Hepatic stellate cell (primary cell): Measurements from ENCODE around the gene CNNM2.
A peak's percentile ranks its signal among the peaks of the same experiment; 100 is the strongest.
"Not testable (repeated sequence)": the region's sequence is repeated elsewhere in the genome, so short reads cannot be mapped to it uniquely, and the experiment has no call there.

Experiments used
- DNase-seq: peaks from one replicate; pipeline ENCODE4 v3.0.0; 2011; ENCODE audit warnings: low spot score

The CNNM2 gene

DNA sequence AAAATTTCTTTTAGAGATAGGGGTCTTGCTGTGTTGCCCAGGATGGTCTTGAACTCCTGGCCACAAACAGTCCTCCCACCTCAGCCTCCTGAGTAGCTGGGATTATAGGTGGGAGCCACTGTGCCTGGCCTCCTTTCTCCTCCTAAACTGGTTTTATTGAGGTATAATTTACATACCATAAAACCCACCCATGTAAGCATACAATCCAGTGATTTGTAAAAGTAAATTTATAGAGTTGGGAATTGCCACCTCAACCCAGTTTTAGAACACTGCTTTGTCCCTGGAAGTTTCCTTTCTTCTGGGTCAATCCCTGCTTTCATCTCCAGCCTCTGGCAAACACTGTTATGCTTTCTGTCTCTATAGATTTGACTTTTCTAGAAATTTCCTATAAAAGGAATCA is 49.0 kb downstream of the CNNM2 start:
- no peak for DNase-seq

DNA sequence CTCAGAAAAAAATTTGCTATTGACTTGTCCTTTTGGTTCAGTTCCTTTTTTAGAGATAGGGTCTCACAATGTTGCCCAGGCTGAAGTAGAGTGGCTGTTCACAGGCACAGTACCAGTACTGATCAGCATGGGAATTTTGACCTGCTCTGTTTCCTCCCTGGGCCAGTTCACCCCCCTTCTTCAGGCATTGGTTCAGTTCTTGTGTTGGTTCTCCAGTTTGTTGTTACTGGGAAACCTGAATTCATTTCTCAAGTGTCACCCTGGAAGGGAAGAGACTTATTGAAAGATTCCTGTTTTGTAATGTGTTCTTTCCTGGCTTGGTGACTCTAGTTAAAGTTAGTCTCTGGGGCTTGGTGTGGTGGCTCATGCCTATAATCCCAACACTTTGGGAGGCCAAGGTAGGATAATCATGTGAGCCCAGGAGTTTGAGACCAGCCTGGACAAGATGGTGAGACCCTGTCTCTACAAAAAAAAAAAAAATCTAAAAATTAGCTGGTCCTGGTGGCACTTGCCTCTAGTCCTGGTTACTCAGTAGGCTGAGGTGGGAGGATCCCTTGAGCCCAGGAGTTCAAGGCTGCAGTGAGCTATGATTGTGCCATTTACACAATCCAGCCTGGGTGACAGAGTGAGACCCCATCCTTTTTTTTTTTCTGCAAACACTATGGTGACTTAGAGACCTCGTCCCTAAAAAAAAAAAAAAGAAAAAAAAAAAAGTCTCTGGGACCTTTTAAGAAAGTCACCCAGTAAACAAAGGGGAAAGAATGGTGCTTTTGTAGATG is 52.7 kb downstream of the CNNM2 start:
- DNase-seq = peak; percentile 26

DNA sequence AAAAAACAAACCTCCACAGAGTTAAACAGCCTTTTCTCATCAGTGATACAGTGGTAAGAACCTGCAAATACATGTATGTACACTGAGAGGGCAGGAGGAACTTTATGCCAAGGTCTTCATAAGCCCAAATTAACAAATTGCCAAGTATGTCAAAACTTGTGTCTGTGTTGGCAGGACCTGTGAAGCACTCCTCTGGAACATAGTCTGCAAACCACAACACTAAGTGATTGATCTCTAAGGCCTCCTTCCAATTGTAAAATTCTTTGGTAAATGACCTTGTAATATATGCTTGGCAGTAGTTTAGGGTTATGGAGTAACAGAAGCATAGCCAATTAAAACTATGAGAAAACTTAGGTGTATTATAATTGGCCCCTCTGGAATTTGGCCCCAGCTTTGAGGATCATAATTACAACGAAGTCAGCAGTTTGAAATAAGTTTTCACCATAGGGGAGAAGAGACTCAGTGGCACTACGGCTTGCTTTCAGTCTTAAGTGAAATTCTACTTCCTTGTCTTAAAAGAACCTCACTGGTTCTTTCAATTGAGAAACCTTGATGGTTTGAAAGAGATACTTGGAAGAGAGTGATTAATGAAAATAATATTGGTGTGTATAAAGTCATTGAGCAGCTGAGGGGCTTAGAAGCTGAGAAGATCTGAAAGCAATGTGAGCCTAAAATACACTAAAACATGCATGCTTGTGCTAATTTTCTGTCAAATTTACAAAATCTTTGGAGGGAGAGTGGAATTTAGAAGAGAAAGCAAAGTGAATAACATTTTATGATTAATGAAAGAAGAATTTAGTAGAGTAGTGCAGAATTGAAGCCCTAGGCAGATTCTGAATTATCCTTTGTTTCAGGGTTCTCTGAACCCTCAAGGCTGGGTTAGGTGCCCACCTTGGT is 57.6 kb downstream of the CNNM2 start:
- DNase-seq = no peak

GRCh38 chr10:102976380-102976726 is 58.3 kb downstream of the CNNM2 start:
- not testable (repeated sequence) for DNase-seq

DNA sequence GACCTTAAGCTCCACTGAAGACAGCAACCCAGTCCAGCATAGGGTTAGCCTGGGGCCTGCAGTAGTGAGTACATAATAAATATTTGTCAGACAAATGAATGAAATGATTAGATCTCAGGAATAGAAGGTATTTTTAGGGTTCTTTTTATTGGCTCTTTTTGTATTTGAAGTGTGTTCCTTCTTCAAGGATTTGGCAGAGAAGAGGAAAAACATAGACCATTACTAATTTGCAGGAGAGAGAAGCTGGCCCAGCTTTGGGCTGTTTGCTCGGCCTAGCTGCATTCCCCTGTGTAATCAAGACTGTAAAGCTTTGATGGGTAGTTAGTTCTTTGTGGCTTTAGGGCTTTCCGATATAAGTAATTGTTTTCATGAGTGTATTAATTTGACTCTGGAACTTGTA is 64.2 kb downstream of the CNNM2 start:
- DNase-seq = no peak

GRCh38 chr10:102984086-102984485 is 66.0 kb downstream of the CNNM2 start:
- no peak for DNase-seq

GRCh38 chr10:102985811-102986210 is 67.7 kb downstream of the CNNM2 start:
- no peak for DNase-seq

DNA sequence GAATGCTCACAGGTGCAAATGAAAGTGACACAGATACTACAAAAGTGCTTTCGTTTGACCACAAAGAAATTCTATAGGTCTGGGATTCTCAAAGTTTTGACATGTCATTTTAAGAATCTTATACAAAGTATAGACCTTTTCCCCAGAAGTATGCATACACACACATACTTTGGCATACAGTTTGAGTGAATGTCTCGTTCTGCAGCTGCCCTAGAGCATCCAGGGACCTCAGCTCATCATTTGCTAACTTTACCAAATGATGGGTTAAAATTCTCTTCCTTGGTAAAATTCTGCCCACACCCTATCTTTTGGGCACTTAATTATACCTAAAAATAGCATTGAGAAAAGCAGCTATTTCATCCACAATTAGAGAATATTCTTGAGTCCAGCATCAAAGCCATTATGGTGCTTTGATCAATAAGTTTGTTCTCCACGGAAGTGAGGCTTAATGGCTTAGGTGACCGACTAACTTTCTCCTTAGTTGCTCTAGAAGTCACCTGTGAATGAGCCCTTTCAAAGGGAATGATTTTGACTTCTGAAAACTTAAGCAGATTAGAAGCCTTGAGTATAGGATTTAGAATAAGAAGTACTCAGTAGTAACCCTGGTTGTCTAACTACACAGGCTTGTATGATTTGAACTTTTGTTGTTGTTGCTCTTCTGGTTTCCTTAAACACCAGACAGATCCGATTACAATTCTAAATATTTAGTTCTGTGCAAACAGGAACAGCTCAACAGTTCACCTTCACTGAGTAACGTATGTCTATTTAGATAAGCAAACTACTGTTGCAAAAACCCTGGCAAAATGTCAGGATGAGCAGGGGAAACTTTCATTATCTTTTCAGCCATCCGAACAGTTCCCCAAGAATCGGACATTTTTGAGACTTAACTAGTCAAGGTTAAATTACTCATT is 70.6 kb downstream of the CNNM2 start:
- no peak for DNase-seq

DNA sequence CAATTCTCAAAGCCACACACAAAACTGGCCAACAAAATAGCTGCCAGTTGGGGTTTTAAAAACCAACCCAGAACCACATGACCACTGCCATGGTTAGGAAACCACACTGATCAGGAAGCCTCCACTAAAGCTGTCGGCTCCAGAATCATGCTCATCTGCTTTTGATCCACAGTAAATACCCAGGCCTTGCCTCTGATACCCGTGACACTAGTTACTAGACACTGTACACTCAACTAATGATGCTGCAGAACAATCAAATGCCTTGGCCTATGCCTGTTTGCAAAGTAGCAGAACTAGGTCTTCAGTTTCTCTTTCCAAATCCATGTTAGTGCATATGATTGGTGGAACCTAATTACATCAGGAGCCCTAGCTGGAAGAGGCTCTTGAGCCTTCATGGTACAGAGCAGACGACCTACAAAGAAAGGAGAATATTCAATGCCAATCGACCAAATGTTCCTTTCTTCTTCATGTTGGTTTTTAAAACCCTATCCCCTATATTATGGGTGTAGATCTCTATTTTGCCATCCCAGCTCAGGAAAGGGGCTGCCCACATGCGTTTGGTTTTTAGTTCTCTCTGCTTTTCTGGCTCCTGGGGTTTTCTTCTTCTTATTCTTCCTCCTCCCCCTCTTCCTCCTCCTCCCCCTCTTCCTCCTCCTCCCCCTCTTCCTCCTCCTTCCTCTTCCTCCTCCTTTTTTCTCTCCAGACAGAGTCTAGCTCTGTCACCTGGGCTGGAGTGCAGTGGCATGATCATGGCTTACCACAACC is 76.6 kb downstream of the CNNM2 start:
- no peak for DNase-seq

GRCh38 chr10:102996876-102997275 is 78.8 kb downstream of the CNNM2 start:
- no peak for DNase-seq

GRCh38 chr10:102997998-102998397 is 79.9 kb downstream of the CNNM2 start:
- DNase-seq = no peak

- DNase-seq = no peak
Measured at GRCh38 chr10:102998399-102998907, 80.4 kb downstream of the CNNM2 start.

DNA sequence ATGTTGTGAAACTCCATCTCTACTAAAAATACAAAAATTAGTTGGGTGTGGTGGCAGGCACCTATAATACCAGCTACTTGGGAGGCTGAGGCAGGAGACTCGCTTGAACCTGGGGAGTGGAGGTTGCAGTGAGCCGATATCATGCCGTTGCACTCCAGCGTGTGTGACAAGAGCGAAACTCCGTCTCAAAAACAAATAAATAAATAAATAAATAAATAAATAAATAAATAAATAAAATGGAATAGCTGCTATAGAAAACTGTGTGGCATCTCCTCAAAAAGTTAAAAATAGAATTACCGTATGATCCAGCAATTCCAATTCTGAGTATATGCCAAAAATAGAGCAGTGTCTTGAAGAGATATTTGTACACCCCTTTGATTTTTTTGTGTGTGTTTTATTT is 82.0 kb downstream of the CNNM2 start:
- DNase-seq = not testable (repeated sequence)

DNA sequence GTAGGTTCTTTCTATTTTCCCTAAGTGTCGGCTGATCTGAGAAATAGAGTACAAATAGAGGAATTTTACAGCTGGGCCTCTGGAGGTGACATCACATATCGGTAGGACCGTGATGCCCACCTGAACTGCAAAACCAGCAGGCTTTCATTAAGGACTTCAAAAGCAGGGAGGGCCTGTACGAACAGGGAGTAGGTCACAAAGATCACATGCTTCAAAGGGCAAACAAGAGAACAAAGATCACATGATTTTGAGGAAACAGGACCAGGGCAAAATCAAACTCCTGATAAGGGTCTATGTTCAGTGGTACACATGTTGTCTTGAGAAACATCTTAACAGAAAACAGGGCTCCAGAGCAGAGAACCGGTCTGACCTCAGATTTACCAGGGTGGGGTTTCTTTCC is 88.9 kb downstream of the CNNM2 start:
- no peak for DNase-seq

- DNase-seq = no peak
Measured at GRCh38 chr10:103013416-103013815, 95.3 kb downstream of the CNNM2 start.

DNA sequence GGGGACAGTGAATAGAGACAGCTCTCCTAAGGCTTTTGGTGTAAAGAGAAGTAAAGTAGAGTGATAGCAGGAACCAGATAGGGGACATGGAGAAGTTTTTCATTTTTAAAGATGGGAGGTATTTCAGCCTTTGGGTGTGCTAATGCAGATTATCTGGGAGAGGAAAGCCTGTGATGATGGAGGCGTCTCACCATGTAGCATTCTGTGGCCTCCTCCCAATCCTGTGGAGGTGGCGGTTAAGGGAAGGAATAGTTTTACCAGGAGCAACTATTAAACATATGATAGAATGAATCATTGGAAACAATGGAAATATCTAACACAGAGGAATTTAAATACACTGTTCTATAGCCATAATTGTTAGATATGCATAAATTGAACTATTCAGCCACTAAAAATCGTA is 101.3 kb downstream of the CNNM2 start:
- DNase-seq = no peak

- DNase-seq = no peak
Measured at GRCh38 chr10:103021150-103021899, 103.2 kb downstream of the CNNM2 start.

- peak; percentile 63 for DNase-seq
Measured at GRCh38 chr10:103021900-103022293, 103.8 kb downstream of the CNNM2 start.

- no peak for DNase-seq
Measured at GRCh38 chr10:103025696-103026095, 107.6 kb downstream of the CNNM2 start.

DNA sequence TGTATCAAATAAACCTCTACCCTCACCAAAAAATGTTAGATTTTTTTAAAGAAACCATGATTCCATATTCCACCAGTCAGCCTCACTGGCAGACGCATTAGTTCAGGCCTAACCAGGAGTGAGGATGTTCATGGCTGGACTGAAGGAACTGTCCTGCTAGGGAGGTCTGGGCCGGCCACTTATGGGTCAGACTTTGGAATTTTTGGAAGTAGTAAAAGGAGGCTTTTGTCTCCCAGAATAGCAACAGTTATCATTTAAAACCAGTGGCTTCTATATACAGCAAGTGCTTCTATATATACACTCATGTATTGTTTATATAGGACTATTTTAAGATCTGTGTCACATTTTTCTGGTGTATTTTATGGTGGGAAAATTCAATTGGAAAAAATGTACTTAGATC is 120.5 kb downstream of the CNNM2 start:
- peak; percentile 63 for DNase-seq

DNA sequence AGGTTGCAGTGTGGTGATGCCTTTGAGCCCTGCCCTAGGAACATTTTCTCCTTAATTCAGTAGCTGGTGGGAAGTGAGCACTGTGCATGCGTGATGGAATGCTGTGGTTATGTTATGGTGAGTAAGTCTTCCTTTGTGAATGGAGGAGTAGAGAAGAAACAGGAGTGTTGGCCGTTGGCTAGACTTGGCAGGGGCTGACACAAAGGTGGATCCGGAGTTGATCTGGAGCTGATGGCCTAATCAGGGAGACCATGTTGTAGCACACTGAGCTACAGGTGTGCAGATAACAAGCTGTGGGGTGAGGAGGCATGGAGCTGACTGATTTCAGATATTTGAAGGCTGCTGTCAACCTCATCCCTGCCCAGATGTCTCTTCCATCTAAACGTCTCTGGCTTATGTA is 122.3 kb downstream of the CNNM2 start:
- peak; percentile 59 for DNase-seq
